NB4 (cell line): Measurements from ENCODE around the gene UST.

Source experiments
- DNase-seq: peaks from one replicate; pipeline ENCODE4 v3.0.0; 2010; ENCODE audit warnings: low read depth
- H3K4me3 ChIP-seq: one replicate; pipeline ENCODE4 v1.5.1; 2011; ENCODE audit warnings: mild to moderate bottlenecking, low read depth, low read length, moderate library complexity
- MAX ChIP-seq: IDR thresholded peaks from 2 replicates; pipeline ENCODE4 v1.6.1; 2011; ENCODE audit warnings: low read depth, low read length
- MYC ChIP-seq: IDR thresholded peaks from 2 replicates; pipeline ENCODE4 v1.6.1; 2011; ENCODE audit warnings: low read depth, low read length
- POLR2A ChIP-seq: IDR thresholded peaks from 2 replicates; pipeline ENCODE4 v1.6.1; 2011; ENCODE audit warnings: mild to moderate bottlenecking; ENCODE audit not compliant: insufficient read length; ENCODE audit errors: extremely low read depth
- TF ChIP-seq, protein P1 (sequence below): IDR thresholded peaks from one replicate; pipeline ENCODE4 v1.5.1; 2012; ENCODE audit warnings: low read depth, low read length

The UST gene

DNA sequence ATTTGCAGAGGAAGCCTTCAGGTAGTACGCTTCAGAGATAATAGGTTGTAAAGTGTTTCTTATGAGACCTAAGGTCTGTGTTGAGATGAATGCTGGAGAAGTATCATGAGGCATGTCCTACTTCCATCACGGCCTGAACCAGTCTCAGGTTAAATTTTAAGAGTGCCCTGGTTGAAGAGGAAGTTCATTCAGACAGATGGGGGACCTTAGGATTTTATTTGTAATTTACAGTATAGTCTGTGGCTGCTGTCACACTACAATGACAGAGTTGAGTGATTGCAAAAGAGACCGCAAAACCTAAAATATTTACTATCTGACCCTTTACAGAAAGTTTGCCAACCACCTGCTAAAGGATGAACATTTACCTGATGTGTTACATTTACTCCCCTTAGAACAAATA, 70.9 kb downstream of the UST start:
- TF ChIP-seq, protein P1, sequence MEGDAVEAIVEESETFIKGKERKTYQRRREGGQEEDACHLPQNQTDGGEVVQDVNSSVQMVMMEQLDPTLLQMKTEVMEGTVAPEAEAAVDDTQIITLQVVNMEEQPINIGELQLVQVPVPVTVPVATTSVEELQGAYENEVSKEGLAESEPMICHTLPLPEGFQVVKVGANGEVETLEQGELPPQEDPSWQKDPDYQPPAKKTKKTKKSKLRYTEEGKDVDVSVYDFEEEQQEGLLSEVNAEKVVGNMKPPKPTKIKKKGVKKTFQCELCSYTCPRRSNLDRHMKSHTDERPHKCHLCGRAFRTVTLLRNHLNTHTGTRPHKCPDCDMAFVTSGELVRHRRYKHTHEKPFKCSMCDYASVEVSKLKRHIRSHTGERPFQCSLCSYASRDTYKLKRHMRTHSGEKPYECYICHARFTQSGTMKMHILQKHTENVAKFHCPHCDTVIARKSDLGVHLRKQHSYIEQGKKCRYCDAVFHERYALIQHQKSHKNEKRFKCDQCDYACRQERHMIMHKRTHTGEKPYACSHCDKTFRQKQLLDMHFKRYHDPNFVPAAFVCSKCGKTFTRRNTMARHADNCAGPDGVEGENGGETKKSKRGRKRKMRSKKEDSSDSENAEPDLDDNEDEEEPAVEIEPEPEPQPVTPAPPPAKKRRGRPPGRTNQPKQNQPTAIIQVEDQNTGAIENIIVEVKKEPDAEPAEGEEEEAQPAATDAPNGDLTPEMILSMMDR, result no peak
- no peak for TF ChIP-seq POLR2A
- TF ChIP-seq MYC, result no peak
- TF ChIP-seq MAX, result no peak
- no peak overlapping the region for H3K4me3 ChIP-seq
- peak; percentile 6 for DNase-seq

- TF ChIP-seq POLR2A, result no peak
- TF ChIP-seq, protein P1, result no peak
- no peak for TF ChIP-seq MYC
- TF ChIP-seq MAX, result no peak
- no peak overlapping the region for H3K4me3 ChIP-seq
- no peak for DNase-seq
Measured at GRCh38 chr6:148818939-148819575, 72.2 kb downstream of the UST start.

DNA sequence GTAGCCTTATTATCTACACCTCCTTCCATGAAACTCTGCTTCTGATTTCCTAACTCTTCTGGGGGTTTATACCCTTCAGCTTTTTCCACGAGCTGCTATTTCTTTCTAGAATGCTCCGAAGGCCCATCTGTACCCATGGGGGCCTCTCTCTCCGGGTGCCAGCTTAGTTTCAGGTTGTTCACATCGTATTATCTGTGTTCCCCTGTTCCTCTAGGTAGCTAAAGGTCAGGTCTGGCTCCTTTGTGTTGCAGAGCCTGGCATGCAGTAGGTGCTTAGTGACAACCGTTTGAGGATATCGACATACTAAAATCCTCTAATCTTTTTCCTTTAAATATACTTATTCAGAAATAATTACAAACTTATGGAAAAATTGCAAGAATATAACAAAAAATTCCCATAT, 73.0 kb downstream of the UST start:
- TF ChIP-seq, protein P1, result no peak
- TF ChIP-seq MAX (no peak), POLR2A (no peak), MYC (no peak)
- DNase-seq, result no peak
- H3K4me3 ChIP-seq, result no peak overlapping the region

- H3K4me3 ChIP-seq, result no peak overlapping the region
- TF ChIP-seq MYC (no peak), MAX (no peak), POLR2A (no peak)
- TF ChIP-seq, protein P1, result no peak
- no peak for DNase-seq
Measured at GRCh38 chr6:148822819-148823218, 76.0 kb downstream of the UST start.

- no peak for TF ChIP-seq POLR2A
- TF ChIP-seq, protein P1, result no peak
- no peak for TF ChIP-seq MYC
- no peak for TF ChIP-seq MAX
Measured at GRCh38 chr6:148824291-148824690, 77.5 kb downstream of the UST start.

GRCh38 chr6:148824960-148825359, 78.1 kb downstream of the UST start:
- TF ChIP-seq, protein P1, result no peak
- TF ChIP-seq MYC, result no peak
- no peak for TF ChIP-seq MAX
- TF ChIP-seq POLR2A, result no peak
- no peak for DNase-seq
- no peak overlapping the region for H3K4me3 ChIP-seq

More at GRCh38 chr6:148824291-148824690, 77.5 kb downstream of the UST start:
- no peak overlapping the region for H3K4me3 ChIP-seq
- DNase-seq, result no peak
